Thyroid gland (tissue), 4 donors: ENCODE results near the gene C11orf91.

Source experiments
- POLR2A ChIP-seq, 2 donors: fragments of 450-650 bp; IDR thresholded peaks; one replicate each; pipeline ENCODE4 v1.6.1; 2017; ENCODE audit warnings: antibody characterized with exemption in 2 of 2, mild to moderate bottlenecking in 2 of 2, moderate library complexity in 1 of 2
- TF ChIP-seq, protein P1 (sequence below), 6 experiments: fragments of 200-600 bp in 3 of 6; fragments of 450-650 bp in 3 of 6; sonication (generic) in 3 of 6; IDR thresholded peaks; one replicate each; pipeline ENCODE4 v1.5.1; 2016 to 2019; ENCODE audit warnings: antibody characterized with exemption in 6 of 6, mild to moderate bottlenecking in 2 of 6, inconsistent platforms in 1 of 6, moderate library complexity in 1 of 6

DNA sequence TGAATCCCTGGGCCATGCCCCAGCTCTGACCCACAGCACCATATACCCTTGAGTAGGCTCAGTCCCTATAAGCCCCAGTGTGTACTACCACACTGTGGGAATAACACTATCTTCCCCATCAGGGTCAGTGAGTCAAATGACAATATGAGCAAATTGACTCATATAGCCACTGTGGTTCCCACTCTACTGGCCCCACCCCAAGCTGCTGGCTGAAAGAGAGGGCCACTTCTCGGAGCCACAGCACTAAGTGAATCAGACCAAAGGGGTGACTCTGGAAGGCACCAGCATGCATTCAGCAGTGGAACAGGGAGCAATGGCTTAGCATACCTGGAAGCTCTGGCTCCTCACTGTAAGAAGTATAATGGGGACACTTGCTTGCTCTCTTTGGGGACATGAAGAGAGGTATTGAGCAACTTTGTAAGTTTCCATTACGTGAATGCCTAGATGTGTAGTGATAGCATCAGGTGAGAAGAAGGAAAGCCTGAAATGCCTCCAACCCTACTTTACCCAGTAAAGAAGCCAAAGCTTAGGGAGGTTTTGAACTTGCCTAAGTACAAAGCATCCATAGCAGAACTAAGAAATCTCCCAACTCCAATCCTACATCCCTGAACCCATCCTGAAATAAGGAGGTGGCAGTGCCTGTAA, 22.1 kb upstream of the C11orf91 start:
- TF ChIP-seq, protein P1, sequence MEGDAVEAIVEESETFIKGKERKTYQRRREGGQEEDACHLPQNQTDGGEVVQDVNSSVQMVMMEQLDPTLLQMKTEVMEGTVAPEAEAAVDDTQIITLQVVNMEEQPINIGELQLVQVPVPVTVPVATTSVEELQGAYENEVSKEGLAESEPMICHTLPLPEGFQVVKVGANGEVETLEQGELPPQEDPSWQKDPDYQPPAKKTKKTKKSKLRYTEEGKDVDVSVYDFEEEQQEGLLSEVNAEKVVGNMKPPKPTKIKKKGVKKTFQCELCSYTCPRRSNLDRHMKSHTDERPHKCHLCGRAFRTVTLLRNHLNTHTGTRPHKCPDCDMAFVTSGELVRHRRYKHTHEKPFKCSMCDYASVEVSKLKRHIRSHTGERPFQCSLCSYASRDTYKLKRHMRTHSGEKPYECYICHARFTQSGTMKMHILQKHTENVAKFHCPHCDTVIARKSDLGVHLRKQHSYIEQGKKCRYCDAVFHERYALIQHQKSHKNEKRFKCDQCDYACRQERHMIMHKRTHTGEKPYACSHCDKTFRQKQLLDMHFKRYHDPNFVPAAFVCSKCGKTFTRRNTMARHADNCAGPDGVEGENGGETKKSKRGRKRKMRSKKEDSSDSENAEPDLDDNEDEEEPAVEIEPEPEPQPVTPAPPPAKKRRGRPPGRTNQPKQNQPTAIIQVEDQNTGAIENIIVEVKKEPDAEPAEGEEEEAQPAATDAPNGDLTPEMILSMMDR (IDR thresholded peaks at IDR 0.05): no peak
- TF ChIP-seq POLR2A (IDR thresholded peaks at IDR 0.05): no peak
